HL-60/S4 treated with phorbol 12-myristate 13-acetate at 8.2 ng/mL for 4 days and 3 days (cell line): ENCODE data around the gene WNK2.

ENCODE experiments used
- in situ Hi-C: fragments of 300-500 bp; cut with MboI; formaldehyde crosslinking; loops from 2 replicates; pipeline ENCODE4 v1.15.0; 2022; ENCODE audit warnings: low sequenced_read_pairs

The WNK2 gene

GRCh38 chr9:93231121-93231694 lies 47.3 kb downstream of the WNK2 start:
- in situ Hi-C loops: no loop called here

GRCh38 chr9:93231716-93232115 lies 47.8 kb downstream of the WNK2 start:
- in situ Hi-C loops: no loop called here

- in situ Hi-C loops: no loop called here
Observed at GRCh38 chr9:93232388-93232960, 48.5 kb downstream of the WNK2 start.

- in situ Hi-C loops: no loop called here
Observed at GRCh38 chr9:93233033-93233432, 49.1 kb downstream of the WNK2 start.

- in situ Hi-C loops: no loop called here
Observed at GRCh38 chr9:93234600-93234999, 50.7 kb downstream of the WNK2 start.

GRCh38 chr9:93235300-93235960 lies 51.5 kb downstream of the WNK2 start:
- in situ Hi-C loops: no loop called here

GRCh38 chr9:93236541-93237206 lies 52.7 kb downstream of the WNK2 start:
- in situ Hi-C loops: no loop called here

GRCh38 chr9:93237540-93237939 lies 53.6 kb downstream of the WNK2 start:
- in situ Hi-C loops: no loop called here

- in situ Hi-C loops: no loop called here
Observed at GRCh38 chr9:93238953-93239925, 55.3 kb downstream of the WNK2 start.

- in situ Hi-C loops: no loop called here
Observed at GRCh38 chr9:93240891-93241334, 57.0 kb downstream of the WNK2 start.

- in situ Hi-C loops: no loop called here
Observed at GRCh38 chr9:93243112-93243511, 59.2 kb downstream of the WNK2 start.

- in situ Hi-C loops: no loop called here
Observed at GRCh38 chr9:93244101-93244500, 60.2 kb downstream of the WNK2 start.

- in situ Hi-C loops: no loop called here
Observed at GRCh38 chr9:93244510-93245436, 60.8 kb downstream of the WNK2 start.

- in situ Hi-C loops: no loop called here
Observed at GRCh38 chr9:93245437-93245970, 61.6 kb downstream of the WNK2 start.

- in situ Hi-C loops: no loop called here
Observed at GRCh38 chr9:93246111-93246510, 62.2 kb downstream of the WNK2 start.

GRCh38 chr9:93246526-93246925 lies 62.6 kb downstream of the WNK2 start:
- in situ Hi-C loops: no loop called here

GRCh38 chr9:93247099-93247865 lies 63.3 kb downstream of the WNK2 start:
- in situ Hi-C loops: no loop called here

GRCh38 chr9:93247892-93248291 lies 64.0 kb downstream of the WNK2 start:
- in situ Hi-C loops: no loop called here
